SK-N-SH (cell line): ENCODE results near the gene TNRC6A. TPM values are rescaled to one million over a fixed set of nuclear protein-coding genes. Genes with fewer than 3 reads are reported as not detected.

Experiments
- CTCF ChIA-PET: fragments of 300-600, 350-600 bp; formaldehyde crosslinking; extraction: SDS; loops from one replicate; lab custom pipeline; 2021; lab: Yijun Ruan, JAX
- POLR2A ChIA-PET: fragments of 350-600 bp; sonication (Branson Sonifier 250); formaldehyde crosslinking; extraction: SDS; loops from one replicate; lab custom pipeline; 2020; ENCODE audit warnings: antibody characterized with exemption, inconsistent platforms; lab: Yijun Ruan, JAX
- DNase-seq: peaks from one replicate; pipeline ENCODE4 v3.0.0; 2012
- H2AFZ ChIP-seq: fragments of 200-600 bp; sonication (generic); 2 replicates; pipeline ENCODE4 v1.8.1; 2016; ENCODE audit warnings: antibody characterized with exemption, mild to moderate bottlenecking, low read depth
- H3F3A ChIP-seq: fragments of 200-600 bp; sonication (generic); replicated peaks from 2 replicates; pipeline ENCODE3; 2016; ENCODE audit warnings: antibody characterized with exemption, mild to moderate bottlenecking; ENCODE audit not compliant: insufficient read depth
- H3K27ac ChIP-seq, 2 experiments: fragments of 200-500 bp in 1 of 2; fragments of 200-600 bp in 1 of 2; sonication (Bioruptor generic) in 1 of 2; sonication (generic), shearing (Covaris generic) in 1 of 2; 2 replicates each; pipeline versions ENCODE4 v1.5.1 to v1.6.1; 2014 to 2016; ENCODE audit warnings: low read depth in 2 of 2, inconsistent platforms in 1 of 2, low read length in 1 of 2, mild to moderate bottlenecking in 1 of 2, mixed read lengths in 1 of 2
- H3K27me3 ChIP-seq: fragments of 200-600 bp; sonication (generic), shearing (Covaris generic); 2 replicates; pipeline ENCODE4 v1.6.1; 2016; ENCODE audit warnings: mixed run types; ENCODE audit not compliant: insufficient read depth
- H3K36me3 ChIP-seq, 2 experiments: fragments of 200-500 bp in 1 of 2; fragments of 200-600 bp in 1 of 2; sonication (Bioruptor generic) in 1 of 2; sonication (generic) in 1 of 2; replicated peaks in 1 of 2; 2 replicates each; pipeline versions ENCODE3 to v1.5.1; 2014 to 2016; ENCODE audit warnings: low read length in 1 of 2, mild to moderate bottlenecking in 1 of 2; ENCODE audit not compliant: insufficient read depth in 2 of 2, control insufficient read depth in 1 of 2
- H3K4me1 ChIP-seq, 2 experiments: fragments of 200-500 bp in 1 of 2; fragments of 200-600 bp in 1 of 2; sonication (Bioruptor generic) in 1 of 2; sonication (generic), shearing (Covaris generic) in 1 of 2; 2 replicates each; pipeline versions ENCODE4 v1.5.1 to v1.6.1; 2014 to 2016; ENCODE audit warnings: low read depth in 1 of 2, low read length in 1 of 2, mixed run types in 1 of 2; ENCODE audit not compliant: insufficient read depth in 2 of 2, control insufficient read depth in 1 of 2
- H3K4me2 ChIP-seq: fragments of 200-600 bp; sonication (generic), shearing (Covaris generic); 2 replicates; pipeline ENCODE4 v1.6.1; 2017; ENCODE audit warnings: mixed run types
- H3K4me3 ChIP-seq, 2 experiments: fragments of 200-500 bp in 1 of 2; fragments of 200-600 bp in 1 of 2; sonication (Bioruptor generic) in 1 of 2; sonication (generic), shearing (Covaris generic) in 1 of 2; 2 replicates each; pipeline versions ENCODE4 v1.5.1 to v1.8.1; 2014 to 2016; ENCODE audit warnings: low read depth in 2 of 2, inconsistent platforms in 1 of 2, low read length in 1 of 2, mild to moderate bottlenecking in 1 of 2, mixed read lengths in 1 of 2, moderate library complexity in 1 of 2
- H3K79me2 ChIP-seq: fragments of 200-600 bp; sonication (generic); 2 replicates; pipeline ENCODE4 v1.8.1; 2017; ENCODE audit warnings: mild to moderate bottlenecking; ENCODE audit not compliant: insufficient read depth
- H3K9ac ChIP-seq: fragments of 200-600 bp; sonication (generic); 2 replicates; pipeline ENCODE4 v1.6.1; 2017; ENCODE audit warnings: mixed run types
- H3K9me2 ChIP-seq: fragments of 200-600 bp; sonication (generic); 2 replicates; pipeline ENCODE4 v1.6.1; 2017; ENCODE audit warnings: mixed run types
- H3K9me3 ChIP-seq: fragments of 200-600 bp; sonication (generic); 2 replicates; pipeline ENCODE4 v1.6.1; 2017; ENCODE audit warnings: mixed run types, mild to moderate bottlenecking, moderate library complexity
- H4K20me1 ChIP-seq: fragments of 200-600 bp; sonication (generic); 2 replicates; pipeline ENCODE4 v1.6.1; 2017; ENCODE audit warnings: mild to moderate bottlenecking, mixed run types; ENCODE audit not compliant: insufficient read depth
- ELF1 ChIP-seq: IDR thresholded peaks from 2 replicates; pipeline ENCODE4 v1.4.0; 2012
- EZH2phosphoT487 ChIP-seq: fragments of 200-600 bp; sonication (generic); IDR thresholded peaks from 2 replicates; pipeline ENCODE4 v1.6.1; 2017; ENCODE audit warnings: low read depth, mixed run types, mild to moderate bottlenecking, antibody characterized with exemption, moderate library complexity, borderline replicate concordance
- FOXJ3 ChIP-seq: sonication (generic); formaldehyde crosslinking; IDR thresholded peaks from 2 replicates; pipeline ENCODE4 v1.5.1; 2020; ENCODE audit warnings: mild to moderate bottlenecking, missing genetic modification reagents
- GABPA ChIP-seq: IDR thresholded peaks from 2 replicates; pipeline ENCODE4 v1.4.0; 2012; ENCODE audit warnings: low read depth, mild to moderate bottlenecking
- GATA2 ChIP-seq: sonication (generic); formaldehyde crosslinking; IDR thresholded peaks from 2 replicates; pipeline ENCODE4 v1.5.0; 2020; ENCODE audit warnings: mild to moderate bottlenecking, missing genetic modification reagents
- MEF2A ChIP-seq: IDR thresholded peaks from 2 replicates; pipeline ENCODE4 v1.4.0; 2012; ENCODE audit warnings: low read depth, borderline replicate concordance
- RCOR1 ChIP-seq: fragments of 150-350 bp; IDR thresholded peaks from 2 replicates; pipeline ENCODE4 v1.6.1; 2017; ENCODE audit warnings: antibody characterized with exemption, low read length
- RFX5 ChIP-seq: IDR thresholded peaks from 2 replicates; pipeline ENCODE4 v1.6.1; 2012; ENCODE audit warnings: mild to moderate bottlenecking, improper control_type of control experiment, low read length
- TAF1 ChIP-seq: IDR thresholded peaks from 2 replicates; pipeline ENCODE4 v1.6.1; 2012; ENCODE audit warnings: low read depth, mild to moderate bottlenecking, low read length, moderate library complexity, borderline replicate concordance
- WGBS: methylation state at CpG from one replicate; pipeline ENCODE4 v1.1.6; 2017; ENCODE audit warnings: low lambda C conversion rate; 5-methylcytosine and 5-hydroxymethylcytosine counted together
- polyA plus RNA-seq, 3 experiments: library from polyadenylated mRNA; depleted of rRNA; stranded (reverse); fragments of >200 nt; gene quantifications; 2 replicates each; pipeline ENCODE4 v1.2.3, GENCODE V29; 2012
- TF ChIP-seq, protein P1 (sequence below): IDR thresholded peaks from 2 replicates; pipeline ENCODE4; 2012
- TF ChIP-seq, protein P2 (sequence below): IDR thresholded peaks from 2 replicates; pipeline ENCODE4 v1.4.0; 2012; ENCODE audit warnings: low read depth

The TNRC6A gene
- polyA plus RNA-seq, 1 of the 3 experiments (the other 2 are of a cell fraction): 32.5 TPM

DNA sequence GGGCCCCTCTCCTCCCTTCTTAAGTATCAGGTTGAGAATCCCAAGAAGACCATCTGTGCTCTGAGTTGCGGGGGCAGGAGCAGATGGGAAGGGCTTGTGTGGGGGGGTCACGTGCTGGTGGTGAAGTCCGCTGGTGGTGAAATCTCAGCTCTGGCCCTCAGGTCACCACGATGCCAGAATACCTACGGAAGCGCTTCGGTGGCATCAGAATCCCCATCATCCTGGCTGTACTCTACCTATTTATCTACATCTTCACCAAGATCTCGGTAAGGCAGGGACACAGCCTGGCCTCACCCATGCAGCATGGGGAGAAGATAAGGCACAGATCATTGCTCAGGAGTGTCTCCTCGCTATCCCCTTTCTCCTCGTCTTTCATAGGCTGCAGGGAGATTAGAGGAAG, 146.0 kb downstream of the TNRC6A start:
- WGBS: 77% methylated on average over 10 of the region's 10 CpGs
- H3K4me1 ChIP-seq: no peaks in the 10 kb centered on the region
- H3K79me2 ChIP-seq: no peaks in the 10 kb centered on the region
- ChIA-PET CTCF (no interaction called here), POLR2A (no interaction called here)
- no peaks in the 10 kb centered on the region for H3K9me3 ChIP-seq
- no peak overlapping the region for H3K4me3 ChIP-seq
- no peaks in the 10 kb centered on the region for H3K27me3 ChIP-seq
- no peaks in the 10 kb centered on the region for H4K20me1 ChIP-seq
- DNase-seq: no peak
- H2AFZ ChIP-seq: no peak overlapping the region
- no peaks in the 10 kb centered on the region for H3F3A ChIP-seq
- H3K27ac ChIP-seq: no peak overlapping the region
- no peak overlapping the region for H3K9ac ChIP-seq
- TF ChIP-seq MEF2A (no peak), FOXJ3 (no peak), GATA2 (CRISPR knock-in tag) (no peak), RCOR1 (no peak), RFX5 (no peak), EZH2phosphoT487 (no peak), ELF1 (no peak), TAF1 (no peak), GABPA (no peak)
- TF ChIP-seq, protein P1, sequence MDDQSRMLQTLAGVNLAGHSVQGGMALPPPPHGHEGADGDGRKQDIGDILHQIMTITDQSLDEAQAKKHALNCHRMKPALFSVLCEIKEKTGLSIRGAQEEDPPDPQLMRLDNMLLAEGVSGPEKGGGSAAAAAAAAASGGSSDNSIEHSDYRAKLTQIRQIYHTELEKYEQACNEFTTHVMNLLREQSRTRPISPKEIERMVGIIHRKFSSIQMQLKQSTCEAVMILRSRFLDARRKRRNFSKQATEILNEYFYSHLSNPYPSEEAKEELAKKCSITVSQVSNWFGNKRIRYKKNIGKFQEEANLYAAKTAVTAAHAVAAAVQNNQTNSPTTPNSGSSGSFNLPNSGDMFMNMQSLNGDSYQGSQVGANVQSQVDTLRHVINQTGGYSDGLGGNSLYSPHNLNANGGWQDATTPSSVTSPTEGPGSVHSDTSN: no peak
- TF ChIP-seq, protein P2, sequence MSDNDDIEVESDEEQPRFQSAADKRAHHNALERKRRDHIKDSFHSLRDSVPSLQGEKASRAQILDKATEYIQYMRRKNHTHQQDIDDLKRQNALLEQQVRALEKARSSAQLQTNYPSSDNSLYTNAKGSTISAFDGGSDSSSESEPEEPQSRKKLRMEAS: no peak
- H3K9me2 ChIP-seq: no peaks in the 10 kb centered on the region
- no peaks in the 10 kb centered on the region for H3K36me3 ChIP-seq
- H3K4me2 ChIP-seq: no peak overlapping the region

Other genes starting within 250 kb of the TNRC6A start
- gene RBBP6, start 190.1 kb upstream of the TNRC6A start, polyA plus RNA-seq (2012; rRNA removed): 15.1 and 21.8 TPM in 2 replicates
- 0.10 TPM in 1 of 2 replicates, not detected in the other for gene SLC5A11, start 116.3 kb downstream of the TNRC6A start, polyA plus RNA-seq (2012; rRNA removed)